Omental fat pad (tissue), 4 donors: ENCODE measurements around the gene MYOZ2. TPM values are rescaled to one million over a fixed set of nuclear protein-coding genes. Genes with fewer than 3 reads are reported as not detected.

Source experiments
- ATAC-seq: fragments of 150-250 bp; one replicate; pipeline ENCODE4 v1.9.1; 2016; ENCODE audit warnings: mild to moderate bottlenecking, moderate library complexity; ENCODE audit not compliant: low FRiP score
- DNase-seq: peaks from one replicate; pipeline ENCODE4 v3.0.0-alpha.2; 2019; ENCODE audit warnings: low spot score
- total RNA-seq, 4 donors: library from RNA; depleted of rRNA; stranded (reverse); fragments of >200 nt; gene quantifications; one replicate each; pipeline ENCODE4 v1.1.0, GENCODE V29; 2016
- TF ChIP-seq, protein P1 (sequence below), 3 donors: fragments of 450-650 bp; IDR thresholded peaks; one replicate each; pipeline ENCODE4 v1.5.1; 2016 to 2017; ENCODE audit warnings: antibody characterized with exemption in 3 of 3, mild to moderate bottlenecking in 3 of 3, moderate library complexity in 2 of 3

MYOZ2 gene
- total RNA-seq, 4 donors from 2014 or later = 0.37 TPM; not detected in 3

DNA sequence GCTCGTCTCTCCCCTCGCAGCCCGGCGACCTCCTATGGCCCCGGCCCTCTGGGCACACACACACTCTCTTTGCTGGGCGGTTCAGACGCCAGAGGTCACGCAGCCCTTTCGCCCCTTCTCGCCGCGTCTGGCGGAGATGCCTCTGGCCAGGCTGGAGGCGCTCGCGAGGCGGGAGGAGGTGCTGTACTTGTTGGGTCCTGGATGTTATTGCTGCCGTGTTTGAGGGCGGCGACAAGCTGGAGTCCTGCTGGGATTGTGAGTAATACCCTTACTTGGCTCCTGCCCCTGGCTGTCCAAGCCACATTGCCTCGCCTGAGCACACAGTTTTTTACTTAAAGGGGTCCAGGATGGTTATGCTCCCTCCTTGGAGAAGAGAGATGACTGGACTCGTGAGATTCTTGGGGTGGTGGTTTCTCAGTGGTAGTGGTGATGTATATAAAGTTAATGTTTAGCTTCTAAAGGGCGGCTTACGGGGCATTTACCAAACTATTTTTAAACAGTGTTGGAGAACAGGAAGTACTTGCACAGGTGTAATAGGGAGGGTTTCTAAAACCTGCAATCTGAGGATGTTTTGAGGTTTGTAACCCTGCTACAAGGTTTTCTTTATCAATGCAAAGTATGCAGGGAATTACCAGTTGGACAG is 77.5 kb downstream of the MYOZ2 start:
- TF ChIP-seq, protein P1, sequence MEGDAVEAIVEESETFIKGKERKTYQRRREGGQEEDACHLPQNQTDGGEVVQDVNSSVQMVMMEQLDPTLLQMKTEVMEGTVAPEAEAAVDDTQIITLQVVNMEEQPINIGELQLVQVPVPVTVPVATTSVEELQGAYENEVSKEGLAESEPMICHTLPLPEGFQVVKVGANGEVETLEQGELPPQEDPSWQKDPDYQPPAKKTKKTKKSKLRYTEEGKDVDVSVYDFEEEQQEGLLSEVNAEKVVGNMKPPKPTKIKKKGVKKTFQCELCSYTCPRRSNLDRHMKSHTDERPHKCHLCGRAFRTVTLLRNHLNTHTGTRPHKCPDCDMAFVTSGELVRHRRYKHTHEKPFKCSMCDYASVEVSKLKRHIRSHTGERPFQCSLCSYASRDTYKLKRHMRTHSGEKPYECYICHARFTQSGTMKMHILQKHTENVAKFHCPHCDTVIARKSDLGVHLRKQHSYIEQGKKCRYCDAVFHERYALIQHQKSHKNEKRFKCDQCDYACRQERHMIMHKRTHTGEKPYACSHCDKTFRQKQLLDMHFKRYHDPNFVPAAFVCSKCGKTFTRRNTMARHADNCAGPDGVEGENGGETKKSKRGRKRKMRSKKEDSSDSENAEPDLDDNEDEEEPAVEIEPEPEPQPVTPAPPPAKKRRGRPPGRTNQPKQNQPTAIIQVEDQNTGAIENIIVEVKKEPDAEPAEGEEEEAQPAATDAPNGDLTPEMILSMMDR (IDR thresholded peaks at IDR 0.05) = no peak
- ATAC-seq = peak; percentile 82
- peak; percentile 64 for DNase-seq

DNA sequence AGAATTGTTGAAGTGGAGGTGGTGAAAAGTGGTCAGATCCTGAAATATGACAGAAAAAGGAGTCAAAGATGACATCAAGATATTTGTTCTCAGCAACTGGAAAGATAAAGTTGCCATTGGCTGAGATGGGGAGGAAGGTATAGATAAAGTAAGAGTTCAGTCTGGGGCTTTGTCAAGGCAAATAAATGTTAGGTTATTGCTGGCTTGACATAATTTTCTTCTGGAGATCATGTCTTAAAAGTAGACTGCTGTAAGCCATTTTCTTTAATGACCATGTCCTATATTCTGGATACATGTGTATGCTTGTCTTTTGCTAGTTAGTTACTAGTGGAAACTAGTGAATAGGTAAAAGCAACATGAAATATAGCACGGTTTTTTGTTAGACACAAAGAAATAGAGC is 82.5 kb downstream of the MYOZ2 start:
- no peak for DNase-seq
- no peak for ATAC-seq
- TF ChIP-seq, protein P1 (IDR thresholded peaks at IDR 0.05) = no peak

- TF ChIP-seq, protein P1 (IDR thresholded peaks at IDR 0.05) = no peak
- ATAC-seq (no peak), DNase-seq (no peak)
These were observed 85.8 kb downstream of the MYOZ2 start for GRCh38 chr4:119221412-119221811.

- DNase-seq (no peak), ATAC-seq (peak; percentile 74)
- TF ChIP-seq, protein P1 (IDR thresholded peaks at IDR 0.05) = no peak
These were observed 92.1 kb downstream of the MYOZ2 start for GRCh38 chr4:119227690-119228089.

- TF ChIP-seq, protein P1 (IDR thresholded peaks at IDR 0.05) = no peak
- DNase-seq (no peak), ATAC-seq (no peak)
These were observed 92.8 kb downstream of the MYOZ2 start for GRCh38 chr4:119228406-119228805.

DNA sequence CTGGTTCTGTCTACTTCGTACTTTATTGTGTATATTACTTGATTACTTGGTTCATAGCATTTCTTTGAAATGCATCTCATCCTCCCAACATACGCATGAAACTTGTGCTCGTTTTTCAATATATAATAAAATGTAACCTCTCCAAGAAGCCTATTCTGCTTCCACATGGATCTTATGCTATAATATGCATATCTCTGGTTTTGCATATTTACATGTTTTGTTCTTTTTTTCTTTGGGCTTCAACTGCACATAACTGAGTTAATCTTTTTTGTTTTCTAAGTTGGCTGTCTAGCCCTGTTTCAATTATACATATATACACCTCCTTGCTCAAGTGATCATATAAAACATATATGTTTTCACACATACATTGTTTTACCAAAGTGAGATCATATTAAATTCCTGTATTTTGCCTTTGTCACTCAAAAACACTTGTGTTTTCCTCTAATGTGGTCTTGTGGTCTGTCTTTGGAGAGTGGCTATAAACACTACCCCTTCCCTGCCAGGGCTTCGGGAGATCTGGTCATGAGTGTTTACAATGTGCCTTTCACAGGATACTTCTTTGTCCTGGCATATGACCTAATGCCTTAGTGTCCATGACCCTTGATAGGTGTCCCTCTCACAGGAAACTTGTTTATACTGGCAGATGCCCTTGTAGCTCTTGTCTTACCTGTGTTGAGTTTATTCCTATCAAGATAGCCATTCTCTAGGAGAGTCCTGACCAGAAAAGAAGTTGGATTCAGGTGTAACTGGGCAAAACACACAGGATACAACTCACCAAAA is 94.5 kb downstream of the MYOZ2 start:
- DNase-seq (no peak), ATAC-seq (no peak)
- TF ChIP-seq, protein P1 (IDR thresholded peaks at IDR 0.05) = no peak

DNA sequence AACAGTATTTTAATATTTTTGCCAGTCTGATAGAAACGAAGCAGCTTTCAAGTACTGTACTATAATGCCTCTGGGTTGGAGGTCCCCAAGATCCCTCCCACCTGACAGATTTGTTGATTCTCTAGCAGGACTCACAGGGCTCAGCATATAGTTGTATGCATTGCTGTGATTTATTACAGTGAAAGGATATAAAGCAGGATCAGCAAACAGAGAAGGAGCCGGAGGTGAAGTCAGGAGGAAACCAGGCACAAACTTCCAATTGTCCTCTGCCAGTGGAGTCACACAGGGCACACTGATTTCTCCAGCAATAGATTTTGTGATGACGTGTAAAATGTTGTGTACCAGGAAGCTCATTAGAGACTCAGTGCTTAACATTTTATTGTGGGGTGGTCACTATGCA is 95.9 kb downstream of the MYOZ2 start:
- TF ChIP-seq, protein P1 (IDR thresholded peaks at IDR 0.05) = no peak
- DNase-seq = no peak
- ATAC-seq = no peak
